Stimulated activated CD4-positive, alpha-beta T cell treated with anti-CD3 and anti-CD28 coated beads, Interleukin-15, amount 100 ng/mL, for 48 hours (primary cell): ENCODE data around the gene TRERF1.

Experiments
- DNase-seq, 2 donors: peaks; one replicate each; pipeline ENCODE4 v3.0.0-alpha.2; 2020; ENCODE audit warnings: low read depth in 2 of 2

TRERF1 gene

GRCh38 chr6:42368181-42368580, 83.5 kb downstream of the TRERF1 start:
- DNase-seq = peak; percentile 50 to 53

GRCh38 chr6:42367353-42368011, 84.2 kb downstream of the TRERF1 start:
- no peak for DNase-seq

GRCh38 chr6:42366999-42367352, 84.8 kb downstream of the TRERF1 start:
- DNase-seq = no peak

- no peak for DNase-seq
These were observed 85.6 kb downstream of the TRERF1 start for GRCh38 chr6:42366011-42366705.

- no peak for DNase-seq
These were observed 86.7 kb downstream of the TRERF1 start for GRCh38 chr6:42365021-42365420.

GRCh38 chr6:42363926-42364849, 87.5 kb downstream of the TRERF1 start:
- no peak for DNase-seq

- DNase-seq = no peak
These were observed 90.7 kb downstream of the TRERF1 start for GRCh38 chr6:42361036-42361435.

GRCh38 chr6:42359021-42359420, 92.7 kb downstream of the TRERF1 start:
- no peak for DNase-seq

GRCh38 chr6:42355416-42355815, 96.3 kb downstream of the TRERF1 start:
- DNase-seq = no peak

- DNase-seq = no peak
These were observed 97.0 kb downstream of the TRERF1 start for GRCh38 chr6:42354702-42355101.

- DNase-seq = no peak
These were observed 98.7 kb downstream of the TRERF1 start for GRCh38 chr6:42352856-42353564.

- no peak for DNase-seq
These were observed 100.8 kb downstream of the TRERF1 start for GRCh38 chr6:42350911-42351310.

- DNase-seq = no peak
These were observed 101.8 kb downstream of the TRERF1 start for GRCh38 chr6:42349753-42350511.

GRCh38 chr6:42347456-42347855, 104.3 kb downstream of the TRERF1 start:
- no peak for DNase-seq

GRCh38 chr6:42345696-42346416, 105.9 kb downstream of the TRERF1 start:
- no peak for DNase-seq

- DNase-seq = no peak
These were observed 107.0 kb downstream of the TRERF1 start for GRCh38 chr6:42344756-42345155.

GRCh38 chr6:42341771-42342553, 109.8 kb downstream of the TRERF1 start:
- DNase-seq = no peak

GRCh38 chr6:42341221-42341620, 110.5 kb downstream of the TRERF1 start:
- no peak for DNase-seq

- no peak for DNase-seq
These were observed 111.2 kb downstream of the TRERF1 start for GRCh38 chr6:42340511-42340910.

- DNase-seq = peak; percentile 44 to 47
These were observed 111.7 kb downstream of the TRERF1 start for GRCh38 chr6:42339991-42340401.
